Right lung (tissue), 5 donors: ENCODE results near the gene SLIRP. TPM values are rescaled to one million over a fixed set of nuclear protein-coding genes. Genes with fewer than 3 reads are reported as not detected.
"Not testable (repeated sequence)": the region's sequence is repeated elsewhere in the genome, so short reads cannot be mapped to it uniquely, and the experiment has no call there.

Experiments used
- DNase-seq, 2 donors: peaks; one replicate each; pipeline ENCODE4 v3.0.0-alpha.2; 2013
- polyA plus RNA-seq, 5 donors: library from polyadenylated mRNA; unstranded; fragments of 120-200 nt; gene quantifications; one replicate each; pipeline versions ENCODE4 v1.2.1 to v1.2.3, GENCODE V29; 2013; ENCODE audit warnings: inconsistent platforms in 1 of 5, low replicate concordance in 1 of 5; ENCODE audit not compliant: insufficient read length in 5 of 5, insufficient read depth in 1 of 5

The SLIRP gene
- polyA plus RNA-seq, 5 donors: 68.1 to 78.6 (median 73.7) TPM

DNA sequence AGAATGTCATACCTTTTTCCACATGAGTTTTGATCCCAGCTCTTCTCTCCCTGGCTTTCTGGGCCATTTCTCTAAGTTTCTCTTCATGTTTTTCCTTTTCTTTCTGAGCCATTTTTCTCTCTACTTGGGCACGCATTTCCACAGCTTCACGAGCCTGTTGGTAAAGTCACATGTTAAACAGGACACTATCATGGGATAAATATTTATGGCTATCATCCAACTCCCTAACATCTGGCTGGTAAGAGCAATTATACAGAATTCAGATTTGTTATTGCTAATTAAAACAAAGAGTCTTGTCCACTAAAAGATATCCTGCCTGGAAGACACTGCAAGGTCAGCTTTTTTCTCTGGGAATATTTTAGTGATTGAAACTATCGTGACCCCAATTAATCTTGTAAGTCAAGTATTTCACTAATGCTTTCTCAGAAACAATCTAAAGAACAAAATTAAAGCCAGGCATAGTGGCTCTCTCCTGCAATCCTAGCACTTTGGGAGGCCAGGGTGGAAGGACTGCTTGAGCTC is 23.1 kb downstream of the SLIRP start:
- no peak for DNase-seq

GRCh38 chr14:77738559-77739250 is 30.8 kb downstream of the SLIRP start:
- no peak for DNase-seq

GRCh38 chr14:77741438-77741837 is 33.5 kb downstream of the SLIRP start:
- DNase-seq: no peak

- DNase-seq: no peak
Measured at GRCh38 chr14:77746064-77746702, 38.3 kb downstream of the SLIRP start.

DNA sequence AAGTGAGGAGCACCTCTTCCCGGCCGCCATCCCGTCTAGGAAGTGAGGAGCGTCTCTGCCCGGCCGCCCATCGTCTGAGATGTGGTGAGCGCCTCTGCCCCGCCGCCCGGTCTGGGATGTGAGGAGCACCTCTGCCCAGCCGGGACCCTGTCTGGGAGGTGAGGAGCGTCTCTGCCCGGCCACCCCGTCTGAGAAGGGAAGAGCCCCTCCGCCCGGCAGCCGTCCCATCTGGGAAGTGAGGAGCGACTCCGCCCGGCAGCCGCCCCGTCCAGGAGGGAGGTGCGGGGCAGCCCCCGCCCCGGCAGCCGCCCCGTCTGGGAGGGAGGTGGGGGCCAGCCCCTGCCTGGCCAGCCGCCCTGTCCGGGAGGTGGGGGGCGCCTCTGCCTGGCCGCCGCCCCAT is 39.5 kb downstream of the SLIRP start:
- not testable (repeated sequence) for DNase-seq

DNA sequence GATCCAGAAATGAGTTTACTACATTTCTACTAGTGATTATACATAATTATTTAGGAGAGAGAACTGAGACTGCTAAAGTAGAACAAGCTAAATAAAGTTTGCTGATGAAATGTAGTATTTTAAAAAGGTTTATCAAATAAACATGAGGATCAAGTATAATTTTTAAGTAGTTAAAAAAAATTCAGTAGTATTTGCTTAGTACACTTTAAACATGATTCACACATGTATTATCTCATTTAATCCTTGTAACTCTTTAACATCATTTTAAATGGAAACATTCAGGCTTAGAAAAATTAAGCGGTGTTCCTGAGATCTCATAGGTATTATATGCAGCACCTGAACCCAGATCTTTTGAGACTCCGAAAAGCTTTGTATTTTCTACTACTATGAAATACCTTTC is 44.4 kb downstream of the SLIRP start:
- no peak for DNase-seq

DNA sequence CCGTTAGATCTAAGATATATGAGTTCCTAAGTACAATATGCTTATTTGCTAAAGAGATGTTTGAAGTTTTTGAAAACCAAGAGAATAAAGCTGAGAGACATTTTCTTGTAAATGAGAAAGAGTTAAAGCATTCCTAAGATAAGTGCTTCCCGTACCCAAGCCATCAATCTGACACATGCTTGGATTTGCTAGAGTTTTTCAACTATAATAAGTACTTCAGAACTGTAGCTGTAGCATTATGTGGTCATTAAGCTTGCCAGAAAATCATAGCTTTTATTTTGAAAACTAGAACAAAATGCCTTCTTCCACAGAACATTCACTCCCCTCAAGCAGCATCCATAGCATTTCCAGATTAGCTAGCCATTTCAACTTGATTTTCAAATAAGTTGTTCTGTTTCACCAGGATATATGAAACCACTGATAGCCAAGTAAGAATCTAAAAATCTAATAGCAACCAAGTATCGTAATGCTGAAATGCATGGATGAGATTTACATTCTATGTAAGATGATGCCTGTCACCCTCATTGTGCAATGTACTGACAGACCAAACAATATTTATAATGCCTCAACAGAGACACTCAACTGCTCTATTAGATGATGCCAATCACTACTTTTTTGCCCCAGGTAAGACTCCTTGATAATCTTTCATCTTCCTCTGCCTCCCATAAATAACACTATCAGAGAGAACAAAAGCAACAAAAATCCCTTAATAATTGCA is 45.1 kb downstream of the SLIRP start:
- no peak for DNase-seq

- peak; percentile 95 for DNase-seq
Measured at GRCh38 chr14:77760381-77761204, 52.7 kb downstream of the SLIRP start, which contains the start of gene SNW1. TSS of gene SNW1 (minus strand) at chr14:77761156. CDS start at chr14:77761127, 29 bp downstream.

- no peak for DNase-seq
Measured at GRCh38 chr14:77761205-77761931, 53.5 kb downstream of the SLIRP start.

DNA sequence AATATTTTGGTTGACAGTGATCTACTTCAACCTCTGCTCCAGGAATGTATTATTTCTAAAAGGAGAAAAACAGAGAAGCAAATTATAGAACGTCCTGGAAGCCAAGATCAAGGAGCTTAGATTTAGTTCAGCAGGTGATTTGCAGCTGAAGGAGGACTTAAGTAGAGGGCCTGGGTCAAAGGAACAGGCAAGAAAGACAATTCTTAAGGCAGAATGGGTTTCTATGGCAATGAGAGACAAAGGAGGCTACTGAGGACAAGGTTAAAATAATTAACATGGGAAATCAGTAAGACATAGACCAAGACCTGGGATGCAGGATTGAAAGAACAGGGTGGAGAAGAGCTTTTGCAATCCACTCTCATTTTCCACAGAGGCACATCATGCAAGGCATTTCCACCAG is 55.4 kb downstream of the SLIRP start:
- DNase-seq: no peak

DNA sequence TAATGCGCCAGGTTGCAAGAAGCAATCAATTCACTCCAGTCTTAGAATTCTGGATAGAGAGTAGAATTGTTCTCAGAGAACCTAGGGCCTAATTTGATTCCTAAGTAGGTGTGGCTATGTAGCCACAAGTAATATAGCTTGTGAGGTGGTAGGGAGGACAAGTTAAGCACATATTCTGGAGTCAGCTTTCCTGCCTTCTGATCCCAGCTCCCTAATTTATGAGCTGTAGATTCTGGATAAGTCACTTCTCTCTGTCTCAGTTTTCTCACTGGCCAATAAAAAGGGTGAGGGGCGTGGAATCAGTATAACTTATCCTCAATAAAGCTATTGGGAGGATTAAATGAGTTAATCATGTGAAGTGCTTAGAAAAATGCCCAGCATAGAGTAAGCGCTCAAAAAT is 56.1 kb downstream of the SLIRP start:
- DNase-seq: no peak

Other genes starting within 250 kb of the SLIRP start
- not detected for gene ISM2, start 209.3 kb upstream of the SLIRP start, polyA plus RNA-seq
- 10 to 100 TPM; 22.7 to 37.2 (median 34.9) TPM for gene SPTLC2, start 91.5 kb upstream of the SLIRP start, polyA plus RNA-seq
- gene ALKBH1, start 80 bp upstream of the SLIRP start, polyA plus RNA-seq: 10 to 100 TPM; 13.1 to 18.2 (median 15.6) TPM
- gene SNW1, start 53.1 kb downstream of the SLIRP start, polyA plus RNA-seq: 10 to 100 TPM; 75.6 to 95.0 (median 89.4) TPM
- 1 to 10 TPM; 4.9 to 6.9 (median 6.8) TPM for gene ADCK1, start 92.0 kb downstream of the SLIRP start, polyA plus RNA-seq